PC-3 (cell line): ENCODE measurements around the gene RNLS. TPM values are rescaled to one million over a fixed set of nuclear protein-coding genes. Genes with fewer than 3 reads are reported as not detected.

Experiments used
- ATAC-seq: fragments of 200-7000 bp; cut with Tn5 transposase; 2 replicates; pipeline ENCODE4 v1.9.1; 2020; ENCODE audit warnings: mild to moderate bottlenecking, moderate library complexity
- BruUV-seq: library from RNA; stranded (reverse); fragments of 400-500 nt; replicated peaks from 2 replicates; lab custom pipeline; 2021; lab: Mats Ljungman, UMichigan
- CTCF ChIA-PET: fragments of 300-600 bp; sonication (Branson Sonifier 250); formaldehyde crosslinking; loops from one replicate; lab custom pipeline; 2022; ENCODE audit warnings: antibody characterized with exemption; lab: Charles Lee
- POLR2A ChIA-PET: fragments of 300-600 bp; sonication (Branson Sonifier 250); formaldehyde crosslinking; loops from one replicate; lab custom pipeline; 2022; ENCODE audit warnings: antibody characterized with exemption; ENCODE audit not compliant: unreplicated experiment; lab: Charles Lee
- DNase-seq: peaks from one replicate; pipeline ENCODE4 v3.0.0-alpha.2; 2015
- H2AFZ ChIP-seq: fragments of 300-600 bp; sonication (generic); 2 replicates; pipeline ENCODE4 v1.6.0; 2016; ENCODE audit warnings: antibody characterized with exemption, low read length
- H3F3A ChIP-seq: fragments of 300-600 bp; sonication (generic); one replicate; pipeline ENCODE4 v1.6.0; 2017; ENCODE audit warnings: antibody characterized with exemption, low read length, control low read depth, mild to moderate bottlenecking; ENCODE audit not compliant: unreplicated experiment
- H3K27ac ChIP-seq: fragments of 300-600 bp; sonication (generic); 2 replicates; pipeline ENCODE4 v1.5.1; 2016; ENCODE audit warnings: mild to moderate bottlenecking, low read length
- H3K27me3 ChIP-seq: fragments of 300-600 bp; sonication (generic); 2 replicates; pipeline ENCODE4 v1.6.1; 2016; ENCODE audit warnings: low read length, mixed read lengths
- H3K36me3 ChIP-seq: fragments of 300-600 bp; sonication (generic); 2 replicates; pipeline ENCODE4 v1.6.1; 2016; ENCODE audit warnings: low read depth, mixed run types, low read length, mixed read lengths
- H3K4me1 ChIP-seq: fragments of 300-600 bp; sonication (generic); 2 replicates; pipeline ENCODE4 v1.5.1; 2016; ENCODE audit warnings: low read length; ENCODE audit not compliant: insufficient read depth
- H3K4me2 ChIP-seq: fragments of 300-600 bp; sonication (generic); 2 replicates; pipeline ENCODE4 v1.6.0; 2016; ENCODE audit warnings: low read length
- H3K4me3 ChIP-seq: fragments of 300-600 bp; sonication (generic); 2 replicates; pipeline ENCODE4 v1.5.1; 2016; ENCODE audit warnings: mild to moderate bottlenecking, low read length, mixed read lengths
- H3K79me2 ChIP-seq: fragments of 300-600 bp; sonication (generic); 2 replicates; pipeline ENCODE4 v1.6.1; 2017; ENCODE audit warnings: low read length, mixed read lengths
- H3K9ac ChIP-seq: fragments of 300-600 bp; sonication (generic); 2 replicates; pipeline ENCODE4 v1.6.0; 2016; ENCODE audit warnings: mild to moderate bottlenecking, low read length
- H3K9me2 ChIP-seq: fragments of 300-600 bp; sonication (generic); replicated peaks from 2 replicates; pipeline ENCODE4 v1.6.1; 2016; ENCODE audit warnings: mixed run types, low read length, mixed read lengths
- H3K9me3 ChIP-seq: fragments of 300-600 bp; sonication (generic); 2 replicates; pipeline ENCODE4 v1.6.1; 2016; ENCODE audit warnings: low read length, mixed read lengths
- H4K20me1 ChIP-seq: fragments of 300-600 bp; sonication (generic); 2 replicates; pipeline ENCODE4 v1.6.1; 2016; ENCODE audit warnings: low read length, mixed read lengths
- CTCF ChIP-seq: fragments of 300-600 bp; sonication (generic); conservative IDR thresholded peaks from 2 replicates; pipeline ENCODE4 v1.5.1; 2017; ENCODE audit warnings: antibody characterized with exemption, low read depth, mild to moderate bottlenecking, low read length
- EZH2 ChIP-seq: fragments of 300-600 bp; sonication (generic); IDR thresholded peaks from one replicate; pipeline ENCODE4 v1.6.1; 2017; ENCODE audit warnings: antibody characterized with exemption, mild to moderate bottlenecking, low read length; ENCODE audit not compliant: unreplicated experiment
- EZH2phosphoT487 ChIP-seq: fragments of 300-600 bp; sonication (generic); IDR thresholded peaks from 2 replicates; pipeline ENCODE4 v1.6.1; 2018; ENCODE audit warnings: mild to moderate bottlenecking, antibody characterized with exemption, low read length, borderline replicate concordance
- intact Hi-C: fragments of 100-400 bp; cut with micrococcal nuclease; formaldehyde crosslinking; loops from 2 replicates; pipeline ENCODE4 v1.9.0; 2023
- total RNA-seq: library from RNA; depleted of rRNA; stranded (reverse); fragments of >200 nt; gene quantifications from 2 replicates; pipeline ENCODE4 v1.2.3, GENCODE V29; 2014

RNLS gene
- total RNA-seq, 1 experiment from 2014 or later = not detected

- no peaks in the 10 kb centered on the region for H3K36me3 ChIP-seq
- no peaks in the 10 kb centered on the region for H3K9me2 ChIP-seq
- no peak for TF ChIP-seq EZH2phosphoT487
- TF ChIP-seq CTCF = no peak
- TF ChIP-seq EZH2 = no peak
- H3K27ac ChIP-seq = no peak overlapping the region
- BruUV-seq = no TSS peak
- DNase-seq (no peak), ATAC-seq (no peak)
- intact Hi-C loops = no loop called here
- H3K9ac ChIP-seq = no peak overlapping the region
- POLR2A ChIA-PET = no interaction called here
- H3K4me3 ChIP-seq = no peak overlapping the region
- H3K9me3 ChIP-seq = no peaks in the 10 kb centered on the region
- H4K20me1 ChIP-seq = no peaks in the 10 kb centered on the region
- H3K79me2 ChIP-seq = no peaks in the 10 kb centered on the region
- CTCF ChIA-PET = no interaction called here
- H3K4me2 ChIP-seq = no peak overlapping the region
- H3K27me3 ChIP-seq = no peaks in the 10 kb centered on the region
- H3F3A ChIP-seq = no peaks in the 10 kb centered on the region
- no peaks in the 10 kb centered on the region for H3K4me1 ChIP-seq
- no peak overlapping the region for H2AFZ ChIP-seq
Measured at GRCh38 chr10:88494537-88494936, 88.6 kb downstream of the RNLS start.

GRCh38 chr10:88493691-88494483 is 89.2 kb downstream of the RNLS start:
- no peaks in the 10 kb centered on the region for H3K79me2 ChIP-seq
- no peak overlapping the region for H2AFZ ChIP-seq
- H3K27ac ChIP-seq = no peak overlapping the region
- no peaks in the 10 kb centered on the region for H3F3A ChIP-seq
- H3K9me3 ChIP-seq = no peaks in the 10 kb centered on the region
- no TSS peak for BruUV-seq
- no peaks in the 10 kb centered on the region for H4K20me1 ChIP-seq
- no peaks in the 10 kb centered on the region for H3K9me2 ChIP-seq
- ATAC-seq (no peak), DNase-seq (no peak)
- no peaks in the 10 kb centered on the region for H3K27me3 ChIP-seq
- no peaks in the 10 kb centered on the region for H3K4me1 ChIP-seq
- intact Hi-C loops = no loop called here
- TF ChIP-seq EZH2phosphoT487 (no peak), EZH2 (no peak), CTCF (no peak)
- ChIA-PET POLR2A (no interaction called here), CTCF (no interaction called here)
- H3K4me3 ChIP-seq = no peak overlapping the region
- no peaks in the 10 kb centered on the region for H3K36me3 ChIP-seq
- H3K9ac ChIP-seq = no peak overlapping the region
- no peak overlapping the region for H3K4me2 ChIP-seq

GRCh38 chr10:88491314-88491713 is 91.8 kb downstream of the RNLS start:
- CTCF ChIA-PET = no interaction called here

More at GRCh38 chr10:88491314-88491713, 91.8 kb downstream of the RNLS start:
- no peak for DNase-seq
- H3K27me3 ChIP-seq = no peaks in the 10 kb centered on the region
- no peaks in the 10 kb centered on the region for H3K9me3 ChIP-seq
- H4K20me1 ChIP-seq = no peaks in the 10 kb centered on the region
- H3F3A ChIP-seq = no peaks in the 10 kb centered on the region
- intact Hi-C loops = no loop called here
- H3K9me2 ChIP-seq = no peaks in the 10 kb centered on the region
- no peaks in the 10 kb centered on the region for H3K36me3 ChIP-seq
- POLR2A ChIA-PET = no interaction called here
- H3K9ac ChIP-seq = no peak overlapping the region
- BruUV-seq = no TSS peak
- no peak overlapping the region for H2AFZ ChIP-seq
- H3K4me2 ChIP-seq = no peak overlapping the region
- no peaks in the 10 kb centered on the region for H3K4me1 ChIP-seq
- H3K4me3 ChIP-seq = no peak overlapping the region
- TF ChIP-seq CTCF (no peak), EZH2 (no peak), EZH2phosphoT487 (no peak)
- H3K27ac ChIP-seq = no peak overlapping the region
- ATAC-seq = no peak
- H3K79me2 ChIP-seq = no peaks in the 10 kb centered on the region
